ENCODE results near the gene RGS6. TPM values are rescaled to one million over a fixed set of nuclear protein-coding genes. Genes with fewer than 3 reads are reported as not detected.

Gene RGS6
- total and polyA plus RNA-seq, 2 of the 4 experiments (the other 2 are of a cell fraction), result not detected

DNA sequence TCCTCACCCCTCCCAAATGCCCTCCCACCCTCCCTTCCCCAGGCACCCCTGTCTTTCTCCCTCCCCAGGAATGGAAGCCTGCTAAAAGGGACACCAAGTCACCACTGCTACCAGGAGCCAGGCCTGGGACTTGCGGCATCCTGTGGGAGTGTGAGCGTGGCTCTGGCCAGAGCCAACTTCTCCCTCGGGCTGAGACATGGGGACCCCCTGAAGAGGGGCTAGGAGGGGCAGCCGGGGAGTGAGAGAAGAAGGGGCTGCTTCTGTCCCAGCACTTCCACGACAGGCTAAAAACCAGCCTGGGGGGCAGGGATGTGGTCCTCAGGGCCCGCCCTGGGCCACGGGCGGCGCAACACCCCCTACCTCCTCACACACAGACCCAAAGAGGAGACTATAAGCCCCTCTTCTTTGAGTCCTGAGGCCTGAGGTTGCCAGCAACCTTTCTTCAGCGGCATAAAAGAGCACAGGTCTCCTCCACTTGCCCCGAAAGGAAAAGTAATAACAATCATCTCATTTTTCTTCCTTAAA is 682.7 kb downstream of the RGS6 start:
- POLR2A ChIA-PET (ENCODE audit: unreplicated experiment), result no interaction called here
- DNase-seq (no peak), ATAC-seq (ENCODE audit: low read depth) (no peak)
- Histone ChIP-seq H3K4me1 (ENCODE audit: control insufficient read depth, insufficient read depth, low read length) (peaks cover 38% of the 10 kb centered on the region), H3K27ac (ENCODE audit: insufficient read depth, low read length) (peak overlapping the region; percentile 63), H2BK120ac (ENCODE audit: low read depth, low read length) (peak overlapping the region; percentile 100), H2AFZ (replicated peaks; ENCODE audit: low read length, poor library complexity) (peak overlapping the region; percentile 52), H4K8ac (ENCODE audit: low read depth in 2 of 2, low read length in 2 of 2) (peak overlapping the region; percentile 65 to 85), H2BK20ac (ENCODE audit: low read depth, low read length) (peak overlapping the region; percentile 92), H3K9ac (ENCODE audit: low read depth, low read length) (no peak overlapping the region), H3K27me3 (ENCODE audit: control insufficient read depth, insufficient read depth, low read length) (no peaks in the 10 kb centered on the region), H2BK15ac (ENCODE audit: low read depth, low read length) (peak overlapping the region; percentile 92), H2BK5ac (ENCODE audit: low read depth, low read length, poor library complexity, severe bottlenecking) (peak overlapping the region; percentile 81), H4K91ac (ENCODE audit: insufficient read depth, low read depth, low read length) (peak overlapping the region; percentile 96), H2AK5ac (ENCODE audit: low read depth, low read length) (peak overlapping the region; percentile 99), H4K20me1 (ENCODE audit: insufficient read depth, low read length) (no peaks in the 10 kb centered on the region), H3K9me3 (ENCODE audit: control insufficient read depth, insufficient read depth, low read length) (no peaks in the 10 kb centered on the region), H3K9me1 (ENCODE audit: insufficient read depth, low read length) (peaks cover 31% of the 10 kb centered on the region), H3K4ac (ENCODE audit: low read depth, low read length) (peak overlapping the region; percentile 89), H4K5ac (ENCODE audit: low read depth, low read length) (peak overlapping the region; percentile 92), H2AK9ac (replicated peaks; ENCODE audit: low read depth, low read length, poor library complexity) (peak overlapping the region; percentile 94), H3K79me1 (ENCODE audit: low read depth in 1 of 2, low read length in 2 of 2) (peaks cover 0 to 10% of the 10 kb centered on the region in 2 experiments; a peak in 1 of 4 replicates), H3K4me2 (ENCODE audit: low read depth, low read length) (no peak overlapping the region), H3K36me3 (ENCODE audit: control insufficient read depth, insufficient read depth, low read length) (no peaks in the 10 kb centered on the region), H3K56ac (ENCODE audit: extremely low read depth, insufficient read depth, low read length) (peak overlapping the region; percentile 62), H3K4me3 (ENCODE audit: insufficient read depth, low read depth, low read length) (no peak overlapping the region), H3K18ac (ENCODE audit: low read depth, low read length) (peak overlapping the region; percentile 22; the same call in 1 of the 2 replicates), H3K23ac (ENCODE audit: low read depth, low read length) (peak overlapping the region; percentile 26; the same call in 1 of the 2 replicates), H3K14ac (replicated peaks; ENCODE audit: low read depth, low read length) (peak overlapping the region; percentile 91)
- 20% methylated on average over 1 of the region's 11 CpGs; no CpG with 5 or more reads in 1 of the 2 experiments for WGBS, 2 experiments (ENCODE audit: extremely low coverage in 2 of 2, insufficient read length in 1 of 2)
- in situ Hi-C loops (cut with MboI; ENCODE audit: low sequenced_read_pairs) (no loop called here), dilution Hi-C loops (cut with HindIII; ENCODE audit: low sequenced_read_pairs, unreplicated experiment) (no loop called here), intact Hi-C loops (cut with micrococcal nuclease) (no loop called here)
- CTCF ChIA-PET, result interaction anchor here (0.5 kb wide), 1 partner anchor 30 kb away, joined by 3 read pairs; no protein-coding TSS in a partner anchor
- TF ChIP-seq RAD21 (IDR thresholded peaks at IDR 0.05; ENCODE audit: low read length), result no peak
- TF ChIP-seq MAFK (IDR thresholded peaks at IDR 0.05; ENCODE audit: low read depth, low read length), result no peak
- TF ChIP-seq BHLHE40 (IDR thresholded peaks at IDR 0.05; ENCODE audit: low read depth, low read length), result no peak
- TF ChIP-seq, protein P1, sequence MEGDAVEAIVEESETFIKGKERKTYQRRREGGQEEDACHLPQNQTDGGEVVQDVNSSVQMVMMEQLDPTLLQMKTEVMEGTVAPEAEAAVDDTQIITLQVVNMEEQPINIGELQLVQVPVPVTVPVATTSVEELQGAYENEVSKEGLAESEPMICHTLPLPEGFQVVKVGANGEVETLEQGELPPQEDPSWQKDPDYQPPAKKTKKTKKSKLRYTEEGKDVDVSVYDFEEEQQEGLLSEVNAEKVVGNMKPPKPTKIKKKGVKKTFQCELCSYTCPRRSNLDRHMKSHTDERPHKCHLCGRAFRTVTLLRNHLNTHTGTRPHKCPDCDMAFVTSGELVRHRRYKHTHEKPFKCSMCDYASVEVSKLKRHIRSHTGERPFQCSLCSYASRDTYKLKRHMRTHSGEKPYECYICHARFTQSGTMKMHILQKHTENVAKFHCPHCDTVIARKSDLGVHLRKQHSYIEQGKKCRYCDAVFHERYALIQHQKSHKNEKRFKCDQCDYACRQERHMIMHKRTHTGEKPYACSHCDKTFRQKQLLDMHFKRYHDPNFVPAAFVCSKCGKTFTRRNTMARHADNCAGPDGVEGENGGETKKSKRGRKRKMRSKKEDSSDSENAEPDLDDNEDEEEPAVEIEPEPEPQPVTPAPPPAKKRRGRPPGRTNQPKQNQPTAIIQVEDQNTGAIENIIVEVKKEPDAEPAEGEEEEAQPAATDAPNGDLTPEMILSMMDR (conservative IDR thresholded peaks at IDR 0.05; ENCODE audit: low read depth, low read length), result no peak
- no peak for TF ChIP-seq CEBPB (IDR thresholded peaks at IDR 0.05; ENCODE audit: low read depth, low read length)
- TF ChIP-seq, protein P2, sequence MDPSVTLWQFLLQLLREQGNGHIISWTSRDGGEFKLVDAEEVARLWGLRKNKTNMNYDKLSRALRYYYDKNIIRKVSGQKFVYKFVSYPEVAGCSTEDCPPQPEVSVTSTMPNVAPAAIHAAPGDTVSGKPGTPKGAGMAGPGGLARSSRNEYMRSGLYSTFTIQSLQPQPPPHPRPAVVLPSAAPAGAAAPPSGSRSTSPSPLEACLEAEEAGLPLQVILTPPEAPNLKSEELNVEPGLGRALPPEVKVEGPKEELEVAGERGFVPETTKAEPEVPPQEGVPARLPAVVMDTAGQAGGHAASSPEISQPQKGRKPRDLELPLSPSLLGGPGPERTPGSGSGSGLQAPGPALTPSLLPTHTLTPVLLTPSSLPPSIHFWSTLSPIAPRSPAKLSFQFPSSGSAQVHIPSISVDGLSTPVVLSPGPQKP (IDR thresholded peaks at IDR 0.05; ENCODE audit: borderline replicate concordance, low read depth, low read length), result no peak
- no peak for TF ChIP-seq NFE2L2 (IDR thresholded peaks at IDR 0.05; ENCODE audit: low read depth, low read length)
- TF ChIP-seq MXI1 (IDR thresholded peaks at IDR 0.05; ENCODE audit: borderline replicate concordance, low read depth, low read length), result no peak
- no peak for TF ChIP-seq MAZ (IDR thresholded peaks at IDR 0.05; ENCODE audit: borderline replicate concordance, low read depth, low read length)
- TF ChIP-seq RFX5 (IDR thresholded peaks at IDR 0.05; ENCODE audit: low read depth, low read length), result no peak
- TF ChIP-seq RCOR1 (IDR thresholded peaks at IDR 0.05; ENCODE audit: insufficient replicate concordance, low read length), result no peak
- TF ChIP-seq SMC3 (IDR thresholded peaks at IDR 0.05; ENCODE audit: low read depth, low read length), result no peak
- TF ChIP-seq, protein P3, sequence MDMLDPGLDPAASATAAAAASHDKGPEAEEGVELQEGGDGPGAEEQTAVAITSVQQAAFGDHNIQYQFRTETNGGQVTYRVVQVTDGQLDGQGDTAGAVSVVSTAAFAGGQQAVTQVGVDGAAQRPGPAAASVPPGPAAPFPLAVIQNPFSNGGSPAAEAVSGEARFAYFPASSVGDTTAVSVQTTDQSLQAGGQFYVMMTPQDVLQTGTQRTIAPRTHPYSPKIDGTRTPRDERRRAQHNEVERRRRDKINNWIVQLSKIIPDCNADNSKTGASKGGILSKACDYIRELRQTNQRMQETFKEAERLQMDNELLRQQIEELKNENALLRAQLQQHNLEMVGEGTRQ (IDR thresholded peaks at IDR 0.05; ENCODE audit: low read depth, low read length), result no peak
- no peak for TF ChIP-seq FOS (IDR thresholded peaks at IDR 0.05; ENCODE audit: low read depth, low read length)
- no peak for TF ChIP-seq POLR2A (IDR thresholded peaks at IDR 0.05; ENCODE audit: low read depth, low read length)
- TF ChIP-seq CHD1 (IDR thresholded peaks at IDR 0.05; ENCODE audit: low read depth, low read length), result no peak
- no TSS peak for BruUV-seq (replicated peaks)
